ACHN (cell line): Measurements from ENCODE around the gene ZSWIM3.
"Not testable (repeated sequence)": the region's sequence is repeated elsewhere in the genome, so short reads cannot be mapped to it uniquely, and the experiment has no call there.

Source experiments
- DNase-seq: peaks from one replicate; pipeline ENCODE4 v3.0.0-alpha.2; 2015
- in situ Hi-C: cut with HindIII; loops from 2 replicates; pipeline ENCODE4 v1.10.0; 2017; ENCODE audit warnings: low sequenced_read_pairs, low pct_ligation_motif_present, low pct_unique_long_range_greater_than_20kb

Gene ZSWIM3

GRCh38 chr20:45851501-45851900, 5.9 kb upstream of the ZSWIM3 start:
- DNase-seq = no peak
- in situ Hi-C loops = no loop called here

GRCh38 chr20:45852326-45852725, 5.1 kb upstream of the ZSWIM3 start:
- DNase-seq = no peak

GRCh38 chr20:45853484-45853883, 3.9 kb upstream of the ZSWIM3 start:
- no peak for DNase-seq
- in situ Hi-C loops = no loop called here

More at GRCh38 chr20:45852326-45852725, 5.1 kb upstream of the ZSWIM3 start:
- in situ Hi-C loops = no loop called here

- in situ Hi-C loops = no loop called here
- DNase-seq = no peak
Observed at GRCh38 chr20:45857882-45858216, 435 bp downstream of the ZSWIM3 start.

- in situ Hi-C loops = no loop called here
- DNase-seq = no peak
Observed at GRCh38 chr20:45859916-45860315, 2.5 kb downstream of the ZSWIM3 start.

GRCh38 chr20:45860560-45861220, 3.3 kb downstream of the ZSWIM3 start:
- no peak for DNase-seq
- in situ Hi-C loops = no loop called here

GRCh38 chr20:45861221-45862075, 4.0 kb downstream of the ZSWIM3 start:
- no peak for DNase-seq
- in situ Hi-C loops = no loop called here

GRCh38 chr20:45863543-45864470, 6.4 kb downstream of the ZSWIM3 start:
- DNase-seq = no peak
- in situ Hi-C loops = no loop called here

- no peak for DNase-seq
- in situ Hi-C loops = no loop called here
Observed at GRCh38 chr20:45866454-45866853, 9.0 kb downstream of the ZSWIM3 start.

GRCh38 chr20:45867136-45867818, 9.9 kb downstream of the ZSWIM3 start:
- no peak for DNase-seq
- in situ Hi-C loops = no loop called here

GRCh38 chr20:45867819-45868176, 10.4 kb downstream of the ZSWIM3 start:
- in situ Hi-C loops = no loop called here
- DNase-seq = no peak

GRCh38 chr20:45872626-45873025, 15.2 kb downstream of the ZSWIM3 start:
- DNase-seq = no peak
- in situ Hi-C loops = no loop called here

- in situ Hi-C loops = no loop called here
- no peak for DNase-seq
Observed at GRCh38 chr20:45873409-45874103, 16.1 kb downstream of the ZSWIM3 start.

- DNase-seq, in situ Hi-C loops: not testable (repeated sequence)
Observed at GRCh38 chr20:45874104-45874481, 16.7 kb downstream of the ZSWIM3 start.

GRCh38 chr20:45874576-45874975, 17.2 kb downstream of the ZSWIM3 start:
- no peak for DNase-seq
- in situ Hi-C loops = no loop called here

- in situ Hi-C loops = no loop called here
Observed at GRCh38 chr20:45878076-45878761, 20.8 kb downstream of the ZSWIM3 start.

GRCh38 chr20:45880988-45881788, 23.8 kb downstream of the ZSWIM3 start, which contains the start of gene ZSWIM1:
ZSWIM1 (plus strand) TSS chr20:45881227; CDS start chr20:45882593, 1,366 bp downstream.
- DNase-seq = peak; percentile 98
- in situ Hi-C loops = no loop called here

More at GRCh38 chr20:45878076-45878761, 20.8 kb downstream of the ZSWIM3 start:
- DNase-seq = no peak
